ENCODE data around the gene GPR55.

The GPR55 gene

DNA sequence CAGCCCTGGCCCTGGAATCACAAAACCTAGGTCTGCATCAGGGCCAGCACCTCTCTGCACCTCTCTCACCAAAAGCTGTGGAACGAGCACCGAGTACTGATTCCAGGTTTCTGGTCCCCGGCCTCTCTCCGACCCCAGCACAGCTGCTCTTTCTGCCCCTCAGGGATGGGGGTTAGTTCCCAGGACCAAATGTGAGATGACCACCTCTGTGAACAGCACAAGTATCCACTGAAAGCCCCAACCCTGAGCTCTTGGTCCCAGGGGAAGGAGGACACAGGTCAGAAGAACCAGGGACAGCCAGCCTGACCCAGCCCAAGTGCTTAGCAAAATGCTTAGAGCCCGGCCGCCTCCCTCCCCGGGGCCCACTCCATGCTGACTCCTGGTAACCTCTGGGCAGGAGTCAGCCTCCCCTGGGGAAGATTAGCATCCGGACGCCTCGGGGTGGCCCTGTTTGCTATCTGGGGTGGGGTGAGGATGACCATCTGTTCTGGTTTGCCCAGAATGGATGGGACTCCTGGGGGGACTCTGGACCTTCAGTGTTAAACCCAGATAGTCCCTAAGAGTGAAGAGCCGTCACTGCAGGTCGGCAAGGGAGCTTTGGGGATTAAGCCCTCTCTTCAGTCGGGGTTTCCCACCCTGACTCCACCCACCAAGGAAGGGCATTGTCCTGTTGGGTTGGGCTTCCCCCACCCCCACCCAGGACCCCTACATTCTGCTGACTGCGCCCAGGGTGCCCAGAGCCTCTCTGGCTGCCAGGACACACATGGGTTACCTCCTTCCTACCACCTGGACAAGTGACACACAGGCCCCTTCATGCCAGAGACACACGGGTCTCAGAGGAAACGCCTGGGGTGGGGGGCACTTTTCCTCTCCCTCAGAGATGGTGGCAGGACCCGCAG lies 9.4 kb upstream of the GPR55 start:
- DNase-seq (ENCODE audit: low spot score), result no peak

DNA sequence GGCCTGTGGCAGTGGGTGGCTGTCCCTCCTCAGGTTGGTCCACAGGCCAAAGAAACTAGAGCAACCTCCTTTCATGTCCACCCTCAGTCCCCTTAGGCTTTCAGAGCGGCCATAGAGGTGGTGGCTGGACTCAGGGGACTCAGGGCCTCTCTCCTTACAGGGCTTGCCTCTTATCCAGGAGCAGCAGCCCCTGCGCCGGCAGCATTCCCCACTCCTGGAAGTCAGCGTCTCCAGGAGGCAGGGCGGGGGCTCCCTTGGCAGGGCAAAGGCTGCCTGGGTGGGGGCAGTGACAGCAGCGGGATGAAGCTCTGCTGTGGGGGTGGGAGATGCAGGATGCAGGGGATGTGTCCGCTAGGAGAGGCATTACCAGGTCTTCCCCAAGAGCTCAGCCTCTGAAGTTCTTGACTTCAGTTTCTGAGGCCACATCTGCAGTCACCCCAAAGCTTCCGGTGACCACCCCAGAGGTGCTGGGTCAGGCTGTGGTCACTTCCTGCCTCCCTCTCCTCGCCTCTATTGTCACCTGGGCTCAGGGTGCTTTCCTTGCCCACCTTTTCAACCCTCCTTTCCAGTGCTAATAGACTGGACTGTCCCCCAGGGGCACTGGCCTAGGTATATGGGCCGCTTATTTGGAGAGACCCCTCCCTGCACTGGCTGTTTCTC lies 8.6 kb upstream of the GPR55 start:
- no peak for DNase-seq (ENCODE audit: low spot score)

DNA sequence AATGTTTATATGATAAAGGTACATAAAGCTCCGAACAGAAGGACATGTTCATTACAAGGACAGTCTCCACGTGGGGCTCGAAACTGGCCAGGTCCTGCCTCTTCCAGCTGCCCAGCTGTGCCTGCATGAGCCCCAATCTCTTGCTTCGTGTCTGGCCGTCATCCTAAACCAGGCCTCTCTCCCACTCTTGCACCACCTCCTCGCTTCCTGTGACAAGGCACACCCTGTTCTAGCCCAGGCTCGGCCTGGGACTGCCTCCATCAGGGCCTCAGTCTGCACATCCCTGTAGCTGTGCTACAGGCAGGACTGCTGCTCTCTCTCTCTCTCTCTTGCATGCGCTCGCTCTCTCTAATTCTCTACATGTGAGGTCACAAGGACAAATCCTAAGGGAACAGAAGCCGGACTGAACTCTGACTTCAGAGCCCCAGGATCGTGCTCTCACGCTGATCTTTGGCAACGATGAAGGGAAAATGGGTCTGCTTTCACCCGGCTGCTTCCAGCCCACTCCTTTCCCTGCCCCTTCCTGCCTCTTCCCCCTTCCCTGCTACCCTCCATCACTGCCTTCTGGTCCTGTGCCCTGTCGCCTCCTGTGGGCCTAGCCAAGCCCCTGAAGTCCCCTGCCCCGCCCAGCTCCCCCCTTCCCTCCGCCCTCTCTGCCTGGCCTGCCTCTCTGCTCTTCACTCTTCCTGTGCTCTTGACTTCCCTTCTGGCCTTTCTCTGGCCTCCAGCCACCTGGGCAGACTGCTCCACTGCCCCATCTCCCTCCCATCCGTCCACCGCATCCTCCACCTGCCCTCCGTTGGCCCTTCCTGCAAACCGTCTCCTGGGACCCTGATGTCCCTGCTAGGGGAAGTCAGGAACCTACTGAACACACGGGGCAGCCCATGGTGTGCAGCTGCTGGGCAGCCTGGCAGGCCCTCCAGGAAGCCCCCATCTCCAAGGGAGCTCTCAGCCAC lies 7.8 kb upstream of the GPR55 start:
- DNase-seq (ENCODE audit: low spot score), result peak; percentile 69

DNA sequence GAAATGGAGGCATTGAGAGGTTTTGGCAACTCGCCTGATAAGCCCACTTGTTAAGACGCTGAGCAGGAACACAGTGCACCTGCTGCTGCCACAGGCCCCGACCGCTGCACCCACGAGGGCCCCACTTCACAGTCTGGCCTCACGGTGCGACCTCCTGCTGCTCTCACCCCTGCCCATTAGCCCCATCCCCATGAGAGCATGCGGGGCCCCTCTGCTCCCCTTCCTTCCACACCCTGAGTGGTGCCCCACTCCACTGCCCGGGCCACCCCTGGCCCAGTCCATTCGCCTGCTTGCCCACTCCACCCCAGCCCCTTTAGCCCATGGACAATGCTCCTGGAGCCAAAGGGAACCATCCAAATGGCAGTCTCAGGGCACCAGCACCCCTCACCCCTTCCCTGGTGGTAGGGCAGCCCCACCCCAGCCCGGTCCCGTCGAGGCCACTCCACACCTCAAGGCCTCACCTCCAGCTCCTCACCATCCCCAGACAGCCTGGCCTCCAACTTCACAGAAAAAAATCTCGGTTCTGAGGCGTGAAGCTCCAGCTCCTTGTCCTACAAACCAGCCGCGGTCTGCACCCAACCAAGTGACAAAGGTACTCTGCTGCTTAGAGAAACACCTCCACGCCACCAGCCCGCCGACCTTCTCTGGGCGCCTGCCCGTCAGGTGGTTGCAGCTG lies 6.7 kb upstream of the GPR55 start:
- no peak for DNase-seq (ENCODE audit: low spot score)

DNA sequence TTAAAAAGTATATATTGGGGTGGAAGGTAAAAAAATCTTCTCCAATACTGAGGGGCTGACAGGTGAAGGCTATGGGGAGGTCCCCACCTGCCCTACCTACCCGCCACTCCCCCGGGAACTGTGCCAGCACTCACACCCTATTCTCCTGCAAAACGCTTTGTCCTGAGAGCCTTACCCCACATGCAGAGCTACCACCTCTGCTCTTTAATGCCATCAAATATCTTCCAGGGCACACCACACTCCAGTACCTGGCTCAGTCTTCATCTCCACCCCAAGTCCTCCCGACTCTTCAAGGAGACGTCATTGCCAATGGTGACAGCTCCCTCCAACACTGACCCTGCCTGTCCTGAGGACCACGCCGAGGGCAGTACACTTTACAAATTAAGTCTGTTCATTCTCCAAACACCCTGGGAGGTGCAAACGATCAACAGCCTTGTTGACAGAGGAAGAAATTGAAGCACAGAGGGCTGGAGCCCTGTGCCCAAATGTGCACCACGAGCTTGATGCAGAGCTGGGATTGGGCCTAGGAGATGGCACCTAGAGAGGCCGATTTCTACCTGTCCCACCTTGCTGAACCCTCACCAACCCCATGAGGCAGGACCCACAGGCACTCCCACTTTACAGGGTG lies 6.0 kb upstream of the GPR55 start:
- no peak for DNase-seq (ENCODE audit: low spot score)

DNA sequence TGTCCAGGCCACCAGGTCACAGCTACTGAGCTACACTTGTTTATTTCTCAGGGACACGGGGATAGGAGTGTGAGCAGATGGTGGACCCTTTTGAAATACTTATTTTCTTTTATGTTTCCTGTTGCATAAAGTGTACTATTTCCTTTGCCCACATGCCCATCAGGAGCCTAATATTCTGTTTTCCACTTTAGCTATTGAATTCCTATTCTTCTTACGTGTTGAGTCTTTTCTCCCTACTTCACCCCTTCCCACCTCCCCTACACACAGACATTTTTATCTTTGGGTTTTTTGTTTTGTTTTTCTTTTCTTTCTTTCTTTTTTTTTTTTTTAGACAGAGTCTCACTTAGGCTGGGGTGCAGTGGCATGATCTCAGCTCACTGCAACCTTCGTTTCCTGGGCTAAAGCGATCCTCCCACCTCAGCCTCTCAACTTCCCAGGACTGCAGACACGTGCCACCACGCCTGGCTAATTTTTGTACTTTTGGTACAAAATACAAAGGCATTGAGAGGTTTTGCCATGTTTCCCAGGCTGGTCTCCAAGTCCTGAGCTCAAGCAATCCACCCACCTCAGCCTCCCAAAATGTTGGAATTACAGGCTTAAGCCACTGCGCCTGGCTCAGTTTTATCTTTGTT lies 5.2 kb upstream of the GPR55 start:
- DNase-seq (ENCODE audit: low spot score), result no peak

DNA sequence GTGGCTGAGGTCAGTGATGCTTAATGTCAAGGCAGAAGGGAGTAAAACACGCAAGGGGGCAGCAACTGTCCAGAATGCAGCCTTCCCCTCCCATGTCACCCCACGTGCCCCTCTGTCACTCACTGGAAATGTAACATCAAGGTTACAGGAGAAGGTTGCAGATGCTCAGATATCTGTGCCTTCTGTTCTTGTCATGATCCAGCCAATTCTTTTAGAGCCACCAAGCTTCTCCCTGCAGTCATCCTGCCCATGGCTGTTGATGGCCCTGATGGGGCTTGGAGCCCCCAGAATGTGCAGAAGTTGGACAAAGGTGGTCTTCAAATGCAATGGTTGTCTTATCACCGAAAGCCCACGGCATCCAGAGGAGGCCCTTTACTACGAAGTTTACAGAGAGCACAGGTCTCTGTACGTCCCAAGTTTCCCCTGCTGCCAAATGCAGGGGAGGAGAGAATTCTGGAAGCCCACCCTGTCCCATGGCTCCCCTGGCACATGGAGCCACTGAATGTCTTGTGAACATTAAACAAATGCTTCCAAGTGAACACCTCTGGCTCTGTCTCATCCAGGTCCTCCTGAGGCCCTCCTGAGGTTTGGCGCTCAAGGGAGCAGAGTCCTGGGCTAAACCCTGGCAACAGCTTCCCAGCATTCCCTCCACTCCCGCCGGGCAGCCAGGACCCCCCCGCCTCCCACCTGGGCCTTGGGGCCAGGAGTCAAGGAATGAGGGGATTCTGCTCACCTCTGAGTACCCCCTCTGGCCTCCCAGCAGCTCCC lies 4.5 kb upstream of the GPR55 start:
- DNase-seq (ENCODE audit: low spot score), result no peak

DNA sequence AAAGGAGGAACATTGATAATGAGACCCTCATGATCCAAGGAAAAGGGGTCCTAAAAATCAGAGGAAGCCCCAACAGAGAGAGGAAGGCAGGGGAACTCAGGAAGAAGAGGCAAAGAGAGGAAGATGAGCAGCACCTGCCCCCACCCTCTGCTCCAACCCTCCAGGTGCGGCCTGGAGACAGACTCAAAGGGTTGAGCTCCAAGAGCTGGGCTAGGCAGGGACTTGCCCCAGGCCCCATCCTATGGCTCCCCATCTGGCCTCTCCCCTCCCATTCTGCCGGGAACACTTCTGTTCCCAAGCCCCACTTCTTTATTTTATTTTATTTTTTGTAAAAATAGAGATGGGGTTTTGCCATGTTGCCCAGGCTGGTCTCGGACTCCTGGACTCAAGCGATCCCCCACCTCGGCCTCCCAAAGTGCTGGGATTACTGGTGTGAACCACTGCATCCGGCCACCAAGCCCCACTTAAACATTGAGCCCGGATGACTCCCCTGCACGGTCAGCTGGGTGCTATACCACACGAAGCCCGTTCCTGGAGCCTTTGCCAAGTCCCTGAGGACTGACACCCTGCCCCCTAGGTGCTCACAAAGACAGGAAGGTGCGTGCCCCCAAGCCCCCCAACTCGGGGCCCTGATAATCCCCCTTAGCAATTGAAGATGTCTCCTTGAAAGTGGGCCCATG lies 3.8 kb upstream of the GPR55 start:
- no peak for DNase-seq (ENCODE audit: low spot score)

DNA sequence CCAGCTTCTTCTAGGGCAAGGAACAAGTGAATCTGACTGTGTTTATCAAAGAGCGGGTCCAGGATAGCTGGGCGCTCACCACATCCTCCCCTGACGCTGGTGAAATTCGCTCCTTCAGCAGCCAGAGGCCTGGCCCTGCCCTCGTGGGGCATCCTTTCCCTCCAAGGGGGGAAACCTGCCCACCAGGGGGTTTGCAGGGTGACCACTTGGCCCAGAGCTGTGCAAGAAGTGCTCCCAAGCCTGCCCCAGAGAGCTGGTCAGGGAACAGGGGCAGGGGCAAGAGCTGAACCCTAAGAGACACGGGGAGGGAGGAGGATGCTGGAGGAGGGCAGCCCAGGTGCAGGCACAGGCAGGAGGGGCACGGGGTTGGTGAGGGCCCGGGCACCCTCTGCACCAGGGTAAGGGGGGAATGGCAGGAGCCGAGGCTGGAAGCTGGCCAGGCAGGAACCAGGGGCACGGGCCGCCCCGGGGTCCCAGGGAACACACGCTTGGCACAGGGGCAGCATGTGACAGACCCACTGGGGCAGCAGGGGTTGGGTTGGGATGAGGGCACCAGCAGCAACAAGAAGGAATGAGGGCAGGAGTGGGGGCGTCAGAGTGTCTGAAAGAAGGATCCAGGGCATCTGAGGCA lies 2.8 kb upstream of the GPR55 start:
- no peak for DNase-seq (ENCODE audit: low spot score)

GRCh38 chr2:230925879-230926765 lies 1.1 kb upstream of the GPR55 start:
- no peak for DNase-seq (ENCODE audit: low spot score)

- no peak for DNase-seq (ENCODE audit: low spot score)
Measured at GRCh38 chr2:230925443-230925878, 419 bp upstream of the GPR55 start.

- no peak for DNase-seq (ENCODE audit: low spot score)
Measured at GRCh38 chr2:230924092-230924469, 961 bp downstream of the GPR55 start.

DNA sequence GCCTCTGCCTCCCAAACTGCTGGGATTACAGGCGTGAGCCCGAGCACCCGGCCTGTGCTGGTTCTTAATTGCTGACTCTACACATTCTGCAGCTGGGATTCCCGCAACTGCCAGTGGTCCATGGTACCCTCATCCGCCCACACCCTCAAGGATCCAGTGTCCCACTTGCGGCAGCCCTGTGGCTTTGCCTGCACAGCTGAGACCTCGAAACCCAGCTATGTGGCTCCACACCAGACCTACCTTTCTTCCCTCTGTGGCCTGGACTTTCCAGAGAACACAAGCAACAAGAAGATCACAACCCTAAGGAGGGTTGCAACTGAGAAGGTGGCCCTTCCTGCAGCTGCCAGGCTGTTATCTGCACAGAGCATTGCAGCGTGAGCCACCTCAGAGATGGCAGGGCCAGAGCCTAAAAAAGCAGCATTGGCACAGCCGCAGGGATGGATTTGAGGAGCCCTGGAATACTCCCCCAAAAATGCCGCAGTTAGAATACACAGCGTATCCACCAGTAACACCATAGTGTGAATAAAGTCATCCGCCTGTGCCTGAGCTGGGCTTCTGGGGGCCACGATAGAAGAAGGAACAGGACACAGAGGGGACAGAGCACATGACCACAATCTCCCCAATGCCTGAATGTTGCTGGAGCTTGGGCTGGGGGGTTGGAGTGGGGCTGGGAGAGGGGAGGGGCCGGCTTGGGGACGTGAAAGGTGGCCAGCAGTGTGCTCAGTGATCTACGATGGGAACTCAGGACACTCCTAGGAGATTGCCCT lies 1.9 kb downstream of the GPR55 start:
- DNase-seq (ENCODE audit: low spot score), result no peak

- no peak for DNase-seq (ENCODE audit: low spot score)
Measured at GRCh38 chr2:230921806-230922595, 3.0 kb downstream of the GPR55 start.

DNA sequence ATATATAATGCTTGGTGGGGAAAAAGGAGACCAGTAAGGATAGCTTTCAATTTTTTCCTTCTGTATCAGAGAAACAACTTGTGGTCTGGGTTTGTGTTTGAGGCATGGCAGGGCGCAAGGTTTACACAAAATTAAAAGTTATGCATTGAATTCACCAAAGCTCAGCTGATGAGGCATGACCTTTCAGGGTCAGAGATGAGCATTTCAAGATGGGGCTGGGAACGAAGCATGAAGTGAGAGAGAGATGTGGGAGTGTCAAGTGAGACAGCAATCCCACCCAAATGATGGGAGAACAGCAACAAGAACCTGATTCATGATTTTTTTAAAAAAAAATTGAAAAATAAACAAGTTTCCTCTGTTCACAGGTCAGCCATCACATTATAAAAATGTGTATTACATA lies 4.9 kb downstream of the GPR55 start:
- no peak for DNase-seq (ENCODE audit: low spot score)

DNA sequence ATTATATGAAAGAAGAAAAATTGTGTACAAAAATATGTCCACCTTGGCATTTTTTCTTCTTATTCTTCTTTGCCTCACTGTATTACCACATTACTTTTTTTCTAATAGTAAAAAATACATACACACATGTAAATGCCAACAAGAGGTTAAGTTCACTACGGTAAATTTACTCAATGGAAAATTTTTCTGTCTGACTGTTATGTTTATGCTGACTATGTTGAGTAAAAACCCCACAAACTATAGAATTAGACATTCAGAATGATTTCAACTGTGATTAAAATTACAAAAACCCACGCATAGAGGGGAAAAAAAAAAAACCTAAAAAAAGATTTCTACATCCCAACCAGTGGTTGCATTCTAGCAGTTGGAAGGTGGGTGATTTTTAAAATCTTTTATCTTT lies 5.4 kb downstream of the GPR55 start:
- no peak for DNase-seq (ENCODE audit: low spot score)

Data from GM03348 (cell line).